Colonic mucosa (tissue), 4 donors: ENCODE results near the gene ABCA12. TPM values are rescaled to one million over a fixed set of nuclear protein-coding genes. Genes with fewer than 3 reads are reported as not detected.

Experiments
- DNase-seq: peaks from one replicate; pipeline ENCODE4 v3.0.0-alpha.2; 2020
- H3K27ac ChIP-seq: fragments of 200-600 bp; one replicate; pipeline ENCODE4 v1.8.0; 2021
- H3K27me3 ChIP-seq: fragments of 200-600 bp; one replicate; pipeline ENCODE4 v1.8.0; 2021
- H3K36me3 ChIP-seq: fragments of 200-600 bp; one replicate; pipeline ENCODE4 v1.8.0; 2021
- H3K4me1 ChIP-seq: fragments of 200-600 bp; one replicate; pipeline ENCODE4 v1.8.0; 2021; ENCODE audit warnings: mild to moderate bottlenecking
- H3K4me3 ChIP-seq: fragments of 200-600 bp; one replicate; pipeline ENCODE4 v1.8.0; 2021
- H3K9ac ChIP-seq, 2 donors: one replicate each; pipeline ENCODE4 v1.7.0; 2013; ENCODE audit warnings: control low read depth in 2 of 2, low read depth in 2 of 2, low read length in 2 of 2
- H3K9me3 ChIP-seq: fragments of 200-600 bp; one replicate; pipeline ENCODE4 v1.8.0; 2021
- CTCF ChIP-seq: fragments of 200-600 bp; IDR thresholded peaks from one replicate; pipeline ENCODE4 v1.8.0; 2022; ENCODE audit warnings: antibody characterized with exemption, mild to moderate bottlenecking
- intact Hi-C: fragments of 100-400 bp; cut with DNase I; formaldehyde crosslinking; loops from one replicate; pipeline ENCODE4 v1.14.1; 2022
- total RNA-seq, 2 donors: library from RNA; stranded (reverse); fragmentation: NEBNext Ultra II Directional in 1 of 2; extraction: Animal tissue kit (Norgen Biotek cat#: 25700) in 1 of 2; gene quantifications; one replicate each; pipeline ENCODE4 v1.2.1, GENCODE V29; 2021
- donor health status: healthy.
- donor health status: DM: no; HTN: no; CAD: no.
- donor health status: DM: no; HTN: no; CAD: no.

The ABCA12 gene
- total RNA-seq, 2 donors from 2014 or later, result 0.03 to 0.22 TPM

GRCh38 chr2:215120401-215120800 lies 18.0 kb downstream of the ABCA12 start:
- no peaks in the 10 kb centered on the region for H3K9me3 ChIP-seq
- DNase-seq, result no peak
- H3K9ac ChIP-seq, result no peak overlapping the region
- no peak overlapping the region for H3K4me3 ChIP-seq
- H3K27ac ChIP-seq, result no peak overlapping the region
- no peaks in the 10 kb centered on the region for H3K27me3 ChIP-seq
- no peaks in the 10 kb centered on the region for H3K4me1 ChIP-seq
- intact Hi-C loops, result no loop called here
- TF ChIP-seq CTCF, result no peak
- H3K36me3 ChIP-seq, result no peaks in the 10 kb centered on the region

- intact Hi-C loops, result no loop called here
- DNase-seq, result no peak
- no peak overlapping the region for H3K9ac ChIP-seq
- H3K27ac ChIP-seq, result no peak overlapping the region
- H3K36me3 ChIP-seq, result no peaks in the 10 kb centered on the region
- no peaks in the 10 kb centered on the region for H3K9me3 ChIP-seq
- TF ChIP-seq CTCF, result no peak
- no peaks in the 10 kb centered on the region for H3K4me1 ChIP-seq
- no peaks in the 10 kb centered on the region for H3K27me3 ChIP-seq
- H3K4me3 ChIP-seq, result no peak overlapping the region
Measured at GRCh38 chr2:215119847-215120246, 18.6 kb downstream of the ABCA12 start.

- H3K27me3 ChIP-seq, result no peaks in the 10 kb centered on the region
- H3K4me1 ChIP-seq, result no peaks in the 10 kb centered on the region
- H3K9ac ChIP-seq, result no peak overlapping the region
- H3K36me3 ChIP-seq, result no peaks in the 10 kb centered on the region
- no peaks in the 10 kb centered on the region for H3K9me3 ChIP-seq
- DNase-seq, result no peak
- TF ChIP-seq CTCF, result no peak
- intact Hi-C loops, result no loop called here
- no peak overlapping the region for H3K27ac ChIP-seq
- no peak overlapping the region for H3K4me3 ChIP-seq
Measured at GRCh38 chr2:215110918-215111317, 27.5 kb downstream of the ABCA12 start.

GRCh38 chr2:215107216-215108056 lies 31.0 kb downstream of the ABCA12 start:
- Histone ChIP-seq H3K36me3 (no peaks in the 10 kb centered on the region), H3K27ac (no peak overlapping the region), H3K9me3 (no peaks in the 10 kb centered on the region), H3K4me1 (no peaks in the 10 kb centered on the region), H3K4me3 (no peak overlapping the region), H3K27me3 (no peaks in the 10 kb centered on the region), H3K9ac (no peak overlapping the region)
- intact Hi-C loops, result no loop called here
- no peak for DNase-seq
- TF ChIP-seq CTCF, result no peak

- H3K9ac ChIP-seq, result no peak overlapping the region
- H3K36me3 ChIP-seq, result no peaks in the 10 kb centered on the region
- no peaks in the 10 kb centered on the region for H3K4me1 ChIP-seq
- no peak overlapping the region for H3K27ac ChIP-seq
- H3K9me3 ChIP-seq, result no peaks in the 10 kb centered on the region
- intact Hi-C loops, result no loop called here
- no peaks in the 10 kb centered on the region for H3K27me3 ChIP-seq
- DNase-seq, result no peak
- no peak for TF ChIP-seq CTCF
- H3K4me3 ChIP-seq, result no peak overlapping the region
Measured at GRCh38 chr2:215105607-215106354, 32.6 kb downstream of the ABCA12 start.
